Parathyroid adenoma (tissue), 2 donors: ENCODE results near the gene ANKLE1.

Experiments used
- H2AFZ ChIP-seq: fragments of 300-600 bp; sonication (generic); one replicate; pipeline ENCODE4 v1.7.0; 2017; ENCODE audit warnings: antibody characterized with exemption, mild to moderate bottlenecking
- H3K27ac ChIP-seq: fragments of 300-600 bp; sonication (generic); one replicate; pipeline ENCODE4 v1.7.0; 2017
- H3K27me3 ChIP-seq: fragments of 300-600 bp; sonication (generic); one replicate; pipeline ENCODE4 v1.7.0; 2017; ENCODE audit warnings: low read length; ENCODE audit not compliant: control insufficient read depth, insufficient read depth
- H3K36me3 ChIP-seq: fragments of 300-600 bp; sonication (generic); one replicate; pipeline ENCODE4 v1.7.0; 2017; ENCODE audit warnings: low read length; ENCODE audit not compliant: control insufficient read depth, insufficient read depth
- H3K4me1 ChIP-seq: fragments of 300-600 bp; sonication (generic); one replicate; pipeline ENCODE4 v1.7.0; 2017; ENCODE audit warnings: control low read depth
- H3K4me2 ChIP-seq: fragments of 300-600 bp; sonication (generic); one replicate; pipeline ENCODE4 v1.7.0; 2017; ENCODE audit warnings: low read length
- H3K4me3 ChIP-seq: fragments of 300-600 bp; sonication (generic); one replicate; pipeline ENCODE4 v1.7.0; 2017; ENCODE audit warnings: low read depth, low read length
- H3K79me2 ChIP-seq: fragments of 300-600 bp; sonication (generic); one replicate; pipeline ENCODE4 v1.7.0; 2017; ENCODE audit warnings: control low read depth
- H3K9ac ChIP-seq: fragments of 300-600 bp; sonication (generic); one replicate; pipeline ENCODE4 v1.7.0; 2017; ENCODE audit warnings: mild to moderate bottlenecking
- H3K9me3 ChIP-seq: fragments of 300-600 bp; sonication (generic); one replicate; pipeline ENCODE4 v1.7.0; 2017; ENCODE audit warnings: low read length; ENCODE audit not compliant: control insufficient read depth
- CTCF ChIP-seq: fragments of 300-600 bp; sonication (generic); IDR thresholded peaks from one replicate; pipeline ENCODE4 v1.7.0; 2017; ENCODE audit warnings: antibody characterized with exemption, mild to moderate bottlenecking
- donor health status: primary hyperparathyroidism.

The ANKLE1 gene

DNA sequence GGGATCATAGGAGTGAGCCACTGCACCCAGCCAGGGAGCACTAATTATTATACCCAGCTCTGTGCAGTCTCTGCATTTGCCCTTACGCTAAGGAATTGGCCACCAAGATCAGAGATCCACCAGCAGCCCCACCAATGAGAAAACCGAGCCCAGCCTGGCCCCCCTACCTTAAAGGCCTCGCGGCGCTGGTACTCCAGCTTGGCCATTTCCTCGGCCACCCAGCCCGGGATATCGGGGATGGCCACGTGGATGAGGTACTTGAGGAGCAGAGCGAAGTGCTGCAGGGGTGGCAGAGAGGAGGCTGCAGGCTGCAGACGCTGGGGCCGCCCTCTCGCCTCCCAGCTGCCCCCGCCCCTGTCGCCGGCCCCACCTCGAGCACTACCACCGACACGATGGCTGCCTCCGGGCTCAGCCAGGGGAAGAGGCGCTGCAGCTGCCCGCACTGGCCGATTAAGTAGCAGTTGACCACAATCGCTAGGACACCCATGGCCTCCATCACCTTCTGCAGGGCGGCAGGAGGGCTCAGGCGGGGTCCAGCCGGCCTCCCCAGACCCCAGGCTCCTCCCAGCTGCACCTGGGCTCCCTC, 45.5 kb downstream of the ANKLE1 start:
- no peak overlapping the region for H3K4me2 ChIP-seq
- H3K9me3 ChIP-seq: no peaks in the 10 kb centered on the region
- no peaks in the 10 kb centered on the region for H3K4me1 ChIP-seq
- no peak overlapping the region for H2AFZ ChIP-seq
- H3K4me3 ChIP-seq: no peak overlapping the region
- no peak overlapping the region for H3K27ac ChIP-seq
- no peak for TF ChIP-seq CTCF
- no peaks in the 10 kb centered on the region for H3K36me3 ChIP-seq
- H3K79me2 ChIP-seq: no peaks in the 10 kb centered on the region
- H3K9ac ChIP-seq: no peak overlapping the region
- no peaks in the 10 kb centered on the region for H3K27me3 ChIP-seq

GRCh38 chr19:17327654-17328516, 46.2 kb downstream of the ANKLE1 start:
- no peaks in the 10 kb centered on the region for H3K4me1 ChIP-seq
- H3K27me3 ChIP-seq: no peaks in the 10 kb centered on the region
- H3K79me2 ChIP-seq: no peaks in the 10 kb centered on the region
- no peaks in the 10 kb centered on the region for H3K9me3 ChIP-seq
- TF ChIP-seq CTCF: no peak
- no peak overlapping the region for H3K27ac ChIP-seq
- no peak overlapping the region for H3K4me3 ChIP-seq
- no peak overlapping the region for H3K4me2 ChIP-seq
- H3K36me3 ChIP-seq: no peaks in the 10 kb centered on the region
- H2AFZ ChIP-seq: no peak overlapping the region
- H3K9ac ChIP-seq: no peak overlapping the region

- no peak overlapping the region for H2AFZ ChIP-seq
- no peak overlapping the region for H3K4me2 ChIP-seq
- no peak overlapping the region for H3K9ac ChIP-seq
- H3K4me1 ChIP-seq: no peaks in the 10 kb centered on the region
- no peaks in the 10 kb centered on the region for H3K9me3 ChIP-seq
- no peaks in the 10 kb centered on the region for H3K27me3 ChIP-seq
- H3K27ac ChIP-seq: no peak overlapping the region
- H3K4me3 ChIP-seq: no peak overlapping the region
- no peak for TF ChIP-seq CTCF
- no peaks in the 10 kb centered on the region for H3K79me2 ChIP-seq
- H3K36me3 ChIP-seq: no peaks in the 10 kb centered on the region
Observed at GRCh38 chr19:17328517-17329365, 47.0 kb downstream of the ANKLE1 start.

DNA sequence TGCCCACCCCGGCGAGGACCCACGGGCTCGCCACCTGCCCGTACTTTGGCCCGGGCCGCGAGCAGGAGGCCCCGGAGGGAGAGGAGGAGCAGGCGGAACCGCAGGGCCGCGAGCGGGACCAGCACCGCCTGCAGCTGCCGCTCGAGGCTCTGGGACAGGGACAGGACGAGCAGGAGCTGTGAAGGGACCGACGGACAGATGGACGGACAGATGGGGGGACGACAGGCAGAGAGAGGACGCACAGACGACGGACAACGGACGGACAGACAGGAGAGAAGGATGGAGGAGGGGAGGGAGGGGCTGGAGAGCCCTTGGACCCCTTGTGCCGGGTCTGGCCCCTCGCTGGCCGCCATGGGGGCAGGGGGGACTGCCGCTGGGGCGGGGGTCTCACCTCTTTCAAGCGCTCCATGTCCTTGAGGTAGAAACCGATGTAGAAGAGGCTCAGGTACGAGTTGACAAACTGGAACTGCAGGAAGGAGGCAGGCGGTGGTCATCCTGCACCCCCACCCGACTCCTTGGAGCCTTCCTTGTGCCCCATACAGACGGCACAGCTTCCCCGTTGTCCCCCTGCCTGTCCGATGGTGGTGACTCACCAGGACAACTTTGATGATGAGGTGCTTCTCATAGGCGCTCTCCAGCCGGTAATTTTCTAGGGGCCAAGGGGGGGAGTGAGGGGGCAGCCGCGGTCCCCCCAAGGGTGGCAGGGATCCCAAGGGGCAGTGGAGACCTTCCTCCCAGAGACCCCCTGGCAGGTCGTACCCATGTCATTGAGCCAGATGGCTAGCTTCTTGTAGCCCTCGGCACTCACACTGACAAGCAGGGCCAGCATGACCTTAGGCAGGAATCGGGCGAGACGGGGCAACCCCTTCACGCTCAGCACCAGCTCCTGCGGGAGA, 47.9 kb downstream of the ANKLE1 start:
- no peak overlapping the region for H3K9ac ChIP-seq

More for the DNA sequence above, 47.9 kb downstream of the ANKLE1 start:
- no peaks in the 10 kb centered on the region for H3K27me3 ChIP-seq
- no peak overlapping the region for H3K27ac ChIP-seq
- H3K79me2 ChIP-seq: no peaks in the 10 kb centered on the region
- no peaks in the 10 kb centered on the region for H3K4me1 ChIP-seq
- no peak overlapping the region for H2AFZ ChIP-seq
- H3K36me3 ChIP-seq: no peaks in the 10 kb centered on the region
- no peak overlapping the region for H3K4me2 ChIP-seq
- no peak for TF ChIP-seq CTCF
- H3K4me3 ChIP-seq: no peak overlapping the region
- no peaks in the 10 kb centered on the region for H3K9me3 ChIP-seq
